Mammary epithelial cell (primary cell): ENCODE results near the gene ABCA10.

ENCODE experiments used
- EZH2 ChIP-seq: IDR thresholded peaks from 2 replicates; pipeline ENCODE4 v1.6.1; 2012; ENCODE audit warnings: low read length, inconsistent platforms, borderline replicate concordance
- TF ChIP-seq, protein P1 (sequence below), 2 donors: IDR thresholded peaks in 1 of 2; conservative IDR thresholded peaks in 1 of 2; 2 replicates each; pipeline ENCODE4 v1.5.1; 2011 to 2012; ENCODE audit warnings: inconsistent platforms in 2 of 2, low read length in 2 of 2, mild to moderate bottlenecking in 2 of 2, control low read depth in 1 of 2, low read depth in 1 of 2; ENCODE audit not compliant: insufficient read depth in 1 of 2; ENCODE audit errors: extremely low read depth in 1 of 2

DNA sequence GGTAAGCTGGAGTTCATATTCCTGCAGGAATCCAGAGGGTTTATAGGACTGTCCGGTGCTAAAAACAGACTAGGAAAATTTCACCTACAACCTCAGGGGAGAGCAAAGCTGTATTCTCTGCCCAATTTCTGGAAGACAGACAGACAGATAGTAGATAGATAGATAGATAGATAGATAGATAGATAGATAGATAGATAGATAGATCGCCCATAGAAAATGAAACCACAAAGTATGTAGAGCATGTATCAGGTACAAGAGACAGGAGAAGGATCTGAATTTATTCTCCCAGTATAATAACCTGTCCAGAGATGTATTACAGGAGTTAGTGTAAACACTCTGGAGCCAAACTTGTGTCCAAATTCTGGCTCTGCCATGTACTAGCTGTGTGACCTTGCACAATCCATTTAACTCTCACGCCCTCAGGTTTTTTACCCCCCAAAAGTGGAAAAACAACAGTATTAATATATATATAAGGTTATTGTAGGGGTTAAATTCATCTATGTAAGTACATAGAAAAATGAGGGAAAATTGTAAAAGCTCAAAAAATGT is 84.9 kb downstream of the ABCA10 start:
- TF ChIP-seq, protein P1, sequence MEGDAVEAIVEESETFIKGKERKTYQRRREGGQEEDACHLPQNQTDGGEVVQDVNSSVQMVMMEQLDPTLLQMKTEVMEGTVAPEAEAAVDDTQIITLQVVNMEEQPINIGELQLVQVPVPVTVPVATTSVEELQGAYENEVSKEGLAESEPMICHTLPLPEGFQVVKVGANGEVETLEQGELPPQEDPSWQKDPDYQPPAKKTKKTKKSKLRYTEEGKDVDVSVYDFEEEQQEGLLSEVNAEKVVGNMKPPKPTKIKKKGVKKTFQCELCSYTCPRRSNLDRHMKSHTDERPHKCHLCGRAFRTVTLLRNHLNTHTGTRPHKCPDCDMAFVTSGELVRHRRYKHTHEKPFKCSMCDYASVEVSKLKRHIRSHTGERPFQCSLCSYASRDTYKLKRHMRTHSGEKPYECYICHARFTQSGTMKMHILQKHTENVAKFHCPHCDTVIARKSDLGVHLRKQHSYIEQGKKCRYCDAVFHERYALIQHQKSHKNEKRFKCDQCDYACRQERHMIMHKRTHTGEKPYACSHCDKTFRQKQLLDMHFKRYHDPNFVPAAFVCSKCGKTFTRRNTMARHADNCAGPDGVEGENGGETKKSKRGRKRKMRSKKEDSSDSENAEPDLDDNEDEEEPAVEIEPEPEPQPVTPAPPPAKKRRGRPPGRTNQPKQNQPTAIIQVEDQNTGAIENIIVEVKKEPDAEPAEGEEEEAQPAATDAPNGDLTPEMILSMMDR (conservative IDR thresholded peaks at IDR 0.05 in 1 of 2, IDR thresholded peaks at IDR 0.05 in 1 of 2; ENCODE audit: extremely low read depth in 1 of 2, insufficient read depth in 1 of 2, low read depth in 1 of 2, low read length in 2 of 2) = no peak
- TF ChIP-seq EZH2 = no peak
